Astrocyte (in vitro differentiated cells and primary cell): Measurements from ENCODE around the gene CPA5. TPM values are rescaled to one million over a fixed set of nuclear protein-coding genes. Genes with fewer than 3 reads are reported as not detected.
"Not testable (repeated sequence)": the region's sequence is repeated elsewhere in the genome, so short reads cannot be mapped to it uniquely, and the experiment has no call there.

Source experiments
- DNase-seq: peaks from one replicate; pipeline ENCODE4 v3.0.0-alpha.2; 2010; ENCODE audit warnings: low read depth
- FAIRE-seq: peaks from 2 replicates; lab custom pipeline; 2011; peaks lifted over from hg19 to GRCh38; lab: Jason Lieb, UNC
- H2AFZ ChIP-seq: 2 replicates; pipeline ENCODE4 v1.6.0; 2012; ENCODE audit warnings: low read depth, low read length, inconsistent platforms
- H3K27ac ChIP-seq: 2 replicates; pipeline ENCODE4 v1.5.1; 2011; ENCODE audit warnings: low read depth, low read length, inconsistent platforms
- H3K27me3 ChIP-seq: 2 replicates; pipeline ENCODE4 v1.6.0; 2011; ENCODE audit warnings: low read length, inconsistent platforms; ENCODE audit not compliant: insufficient read depth
- H3K36me3 ChIP-seq: 2 replicates; pipeline ENCODE4 v1.5.1; 2011; ENCODE audit warnings: low read length, inconsistent platforms; ENCODE audit not compliant: insufficient read depth
- H3K4me1 ChIP-seq: 2 replicates; pipeline ENCODE4 v1.5.1; 2011; ENCODE audit warnings: low read length, inconsistent platforms; ENCODE audit not compliant: insufficient read depth
- H3K4me2 ChIP-seq: 2 replicates; pipeline ENCODE4 v1.6.0; 2012; ENCODE audit warnings: low read length, inconsistent platforms
- H3K4me3 ChIP-seq: 2 replicates; pipeline ENCODE4 v1.5.1; 2011; ENCODE audit warnings: low read depth, mild to moderate bottlenecking, low read length, inconsistent platforms; ENCODE audit not compliant: insufficient read depth
- H3K79me2 ChIP-seq: 2 replicates; pipeline ENCODE4 v1.6.0; 2012; ENCODE audit warnings: mild to moderate bottlenecking, low read length, inconsistent platforms; ENCODE audit not compliant: insufficient read depth
- H3K9ac ChIP-seq: 2 replicates; pipeline ENCODE4 v1.6.0; 2012; ENCODE audit warnings: mild to moderate bottlenecking, low read length, inconsistent platforms
- H3K9me3 ChIP-seq: 2 replicates; pipeline ENCODE4 v1.5.1; 2012; ENCODE audit warnings: low read depth, mild to moderate bottlenecking, low read length, inconsistent platforms; ENCODE audit not compliant: insufficient read depth
- H4K20me1 ChIP-seq: 2 replicates; pipeline ENCODE4 v1.6.0; 2012; ENCODE audit warnings: low read length, inconsistent platforms; ENCODE audit not compliant: insufficient read depth
- H3K27ac Mint-ChIP-seq: one replicate; pipeline ENCODE4 v1.8.0; 2021; ENCODE audit warnings: mild to moderate bottlenecking, mixed read lengths; ENCODE audit not compliant: unreplicated experiment
- H3K27me3 Mint-ChIP-seq: one replicate; pipeline ENCODE4 v1.8.0; 2021; ENCODE audit warnings: low read depth, mixed read lengths; ENCODE audit not compliant: unreplicated experiment
- H3K36me3 Mint-ChIP-seq: one replicate; pipeline ENCODE4 v1.8.0; 2021; ENCODE audit warnings: low read depth, mixed read lengths; ENCODE audit not compliant: unreplicated experiment
- H3K4me1 Mint-ChIP-seq: one replicate; pipeline ENCODE4 v1.8.0; 2021; ENCODE audit warnings: low read depth, mixed read lengths; ENCODE audit not compliant: unreplicated experiment
- H3K4me3 Mint-ChIP-seq: one replicate; pipeline ENCODE4 v1.8.0; 2021; ENCODE audit warnings: mild to moderate bottlenecking, moderate library complexity, mixed read lengths; ENCODE audit not compliant: unreplicated experiment
- H3K9me3 Mint-ChIP-seq: one replicate; pipeline ENCODE4 v1.8.0; 2021; ENCODE audit warnings: mild to moderate bottlenecking, mixed read lengths; ENCODE audit not compliant: unreplicated experiment
- CTCF ChIP-seq: IDR thresholded peaks from 2 replicates; pipeline ENCODE4 v1.5.1; 2011; ENCODE audit warnings: low read depth, mild to moderate bottlenecking, inconsistent platforms, low read length, moderate library complexity; ENCODE audit not compliant: insufficient read depth
- EZH2 ChIP-seq: IDR thresholded peaks from 2 replicates; pipeline ENCODE4 v1.6.1; 2012; ENCODE audit warnings: mild to moderate bottlenecking, low read length, inconsistent platforms; ENCODE audit not compliant: insufficient read depth
- total RNA-seq: library from RNA; stranded (reverse); gene quantifications from 2 replicates; pipeline ENCODE4 v1.2.1, GENCODE V29; 2021

CPA5 gene
- total RNA-seq, 1 donor from 2014 or later, result not detected

DNA sequence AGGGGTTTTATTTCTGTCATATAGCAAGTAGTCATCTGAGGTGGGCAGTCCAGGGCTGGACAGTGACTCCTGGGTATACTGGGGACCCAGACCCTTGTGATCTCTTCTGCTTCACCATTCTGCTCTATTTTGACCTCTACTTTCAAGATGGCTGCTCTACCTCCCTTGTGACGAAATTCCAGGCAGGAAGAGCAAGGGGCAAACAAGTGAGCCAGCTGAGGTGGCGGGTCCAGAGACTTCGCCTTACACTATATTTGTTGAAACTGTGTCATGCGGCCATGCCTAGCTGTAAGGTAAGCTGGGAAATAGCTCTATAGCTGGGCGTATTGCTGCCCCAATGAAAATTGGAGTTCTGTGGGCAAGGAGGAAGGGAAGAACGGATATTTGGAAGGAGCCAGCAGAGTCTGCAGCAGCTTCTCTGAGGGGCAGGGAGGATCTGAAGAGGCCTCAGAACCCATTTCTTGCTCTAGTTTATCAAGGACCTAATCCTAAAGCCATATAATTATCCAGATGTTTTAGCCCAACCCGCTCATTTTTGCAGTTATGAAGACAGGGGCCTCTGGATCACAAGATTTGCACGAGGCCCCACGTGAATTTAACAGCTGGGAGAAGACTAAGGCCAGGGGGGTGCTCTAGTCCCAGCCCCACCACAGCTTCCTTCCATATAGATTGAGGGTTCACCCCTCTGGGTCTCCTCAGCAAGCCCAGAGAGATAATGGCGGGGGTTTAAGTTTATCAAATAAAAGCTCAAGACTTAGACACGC lies 28.0 kb downstream of the CPA5 start:
- peak overlapping the region; percentile 96 for H3K27ac ChIP-seq
- no peak overlapping the region for H3K4me3 ChIP-seq
- no peaks in the 10 kb centered on the region for H4K20me1 ChIP-seq
- Mint-ChIP-seq H3K4me3 (no peak overlapping the region), H3K36me3 (no peaks in the 10 kb centered on the region), H3K27me3 (no peaks in the 10 kb centered on the region), H3K27ac (peak overlapping the region; percentile 98), H3K4me1 (peaks cover 44% of the 10 kb centered on the region), H3K9me3 (peaks cover 16% of the 10 kb centered on the region)
- DNase-seq, result no peak
- H3K36me3 ChIP-seq, result no peaks in the 10 kb centered on the region
- no peak for FAIRE-seq
- no peaks in the 10 kb centered on the region for H3K27me3 ChIP-seq
- no peak for TF ChIP-seq CTCF
- TF ChIP-seq EZH2, result no peak
- H3K79me2 ChIP-seq, result no peaks in the 10 kb centered on the region
- peaks cover 40% of the 10 kb centered on the region for H3K4me1 ChIP-seq
- peak overlapping the region; percentile 82 for H3K9ac ChIP-seq
- H3K9me3 ChIP-seq, result peaks cover 9% of the 10 kb centered on the region
- H2AFZ ChIP-seq, result no peak overlapping the region
- peak overlapping the region; percentile 73 for H3K4me2 ChIP-seq

DNA sequence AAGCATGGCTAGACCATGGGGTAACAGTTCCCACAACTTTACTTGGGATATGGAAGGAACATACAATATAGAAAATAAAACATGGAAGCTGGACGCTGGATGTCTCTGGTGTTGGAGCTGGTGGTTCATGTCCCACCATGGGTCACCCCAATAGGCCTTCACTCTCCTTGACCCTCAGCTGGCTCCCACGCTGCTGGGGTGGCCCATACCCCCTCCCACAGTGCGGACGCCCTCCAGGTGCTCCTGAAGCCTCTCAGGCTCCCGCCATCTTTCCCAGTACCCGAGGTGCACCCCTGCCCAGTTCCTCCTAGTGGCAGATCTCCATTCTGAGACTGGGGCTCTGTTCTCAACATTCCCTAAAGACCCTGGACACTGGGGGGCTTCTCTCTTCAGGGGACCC lies 29.9 kb downstream of the CPA5 start:
- H3K36me3 Mint-ChIP-seq, result no peaks in the 10 kb centered on the region
- Histone ChIP-seq H3K4me2 (peak overlapping the region; percentile 73), H3K9me3 (peaks cover 9% of the 10 kb centered on the region), H3K4me1 (peaks cover 34% of the 10 kb centered on the region), H4K20me1 (no peaks in the 10 kb centered on the region), H3K27ac (peak overlapping the region; percentile 96), H3K36me3 (no peaks in the 10 kb centered on the region), H2AFZ (no peak overlapping the region), H3K79me2 (no peaks in the 10 kb centered on the region), H3K9ac (peak overlapping the region; percentile 82), H3K27me3 (no peaks in the 10 kb centered on the region), H3K4me3 (no peak overlapping the region)
- H3K9me3 Mint-ChIP-seq, result peaks cover 21% of the 10 kb centered on the region
- peak overlapping the region; percentile 50 for H3K4me3 Mint-ChIP-seq
- TF ChIP-seq CTCF (no peak), EZH2 (no peak)
- no peak for FAIRE-seq
- peaks cover 2% of the 10 kb centered on the region for H3K27me3 Mint-ChIP-seq
- peak overlapping the region; percentile 98 for H3K27ac Mint-ChIP-seq
- H3K4me1 Mint-ChIP-seq, result peaks cover 37% of the 10 kb centered on the region
- no peak for DNase-seq

GRCh38 chr7:130376461-130376860 lies 31.8 kb downstream of the CPA5 start:
- H3K27ac Mint-ChIP-seq, H3K9ac ChIP-seq, H3K36me3 Mint-ChIP-seq, H3K27me3 ChIP-seq, H3K27me3 Mint-ChIP-seq, FAIRE-seq, H3K9me3 ChIP-seq, DNase-seq, H3K4me3 Mint-ChIP-seq, H4K20me1 ChIP-seq, H3K36me3 ChIP-seq, H3K4me2 ChIP-seq, H2AFZ ChIP-seq, H3K4me3 ChIP-seq, H3K27ac ChIP-seq, H3K79me2 ChIP-seq: not testable (repeated sequence)
- Mint-ChIP-seq H3K9me3 (peaks cover 24% of the 10 kb centered on the region), H3K4me1 (peaks cover 26% of the 10 kb centered on the region)
- H3K4me1 ChIP-seq, result peaks cover 27% of the 10 kb centered on the region
